Suprapubic skin (tissue), 4 donors: Measurements from ENCODE around the gene LIN37. TPM values are rescaled to one million over a fixed set of nuclear protein-coding genes. Genes with fewer than 3 reads are reported as not detected.
A peak's percentile ranks its signal among the peaks of the same experiment; 100 is the strongest.

Experiments
- DNase-seq, 2 donors: peaks; one replicate each; pipeline ENCODE4 v3.0.0-alpha.2; 2019; ENCODE audit warnings: low spot score in 2 of 2
- H3K27ac ChIP-seq: fragments of 200-600 bp; sonication (generic); one replicate; pipeline ENCODE4 v1.5.1; 2019
- H3K27me3 ChIP-seq: fragments of 200-600 bp; sonication (generic); one replicate; pipeline ENCODE4 v1.5.1; 2019
- H3K36me3 ChIP-seq: fragments of 200-600 bp; sonication (generic); one replicate; pipeline ENCODE4 v1.5.1; 2019
- H3K4me1 ChIP-seq: fragments of 200-600 bp; sonication (generic); one replicate; pipeline ENCODE4 v1.5.1; 2019
- H3K4me3 ChIP-seq: fragments of 200-600 bp; sonication (generic); one replicate; pipeline ENCODE4 v1.5.1; 2019; ENCODE audit warnings: mild to moderate bottlenecking
- H3K9me3 ChIP-seq: fragments of 200-600 bp; sonication (generic); one replicate; pipeline ENCODE4 v1.5.1; 2019
- EP300 ChIP-seq: sonication (generic); formaldehyde crosslinking; IDR thresholded peaks from one replicate; pipeline ENCODE4 v1.6.1; 2017; ENCODE audit warnings: antibody characterized with exemption
- POLR2A ChIP-seq, 2 donors: fragments of 450-650 bp; IDR thresholded peaks; one replicate each; pipeline ENCODE4 v1.6.1; 2017; ENCODE audit warnings: antibody characterized with exemption in 2 of 2, mild to moderate bottlenecking in 2 of 2, moderate library complexity in 2 of 2
- POLR2AphosphoS5 ChIP-seq, 3 donors: sonication (generic); formaldehyde crosslinking; IDR thresholded peaks; one replicate each; pipeline ENCODE4 v1.6.1; 2017; ENCODE audit warnings: antibody characterized with exemption in 3 of 3
- WGBS: methylation state at CpG from one replicate; pipeline ENCODE4 v1.1.5; 2018; 5-methylcytosine and 5-hydroxymethylcytosine counted together
- total RNA-seq, 4 donors: library from RNA; depleted of rRNA; stranded (reverse); fragments of >200 nt; gene quantifications; one replicate each; pipeline ENCODE4 v1.1.0, GENCODE V29; 2016
- TF ChIP-seq, protein P1 (sequence below), 2 donors: fragments of 200-600 bp in 1 of 2; fragments of 450-650 bp in 1 of 2; sonication (generic) in 1 of 2; IDR thresholded peaks; one replicate each; pipeline ENCODE4 v1.5.1; 2016 to 2019; ENCODE audit warnings: antibody characterized with exemption in 2 of 2, mild to moderate bottlenecking in 1 of 2, moderate library complexity in 1 of 2

Gene LIN37
- total RNA-seq, 4 donors from 2014 or later, result 11.0 to 21.5 (median 20.0) TPM

DNA sequence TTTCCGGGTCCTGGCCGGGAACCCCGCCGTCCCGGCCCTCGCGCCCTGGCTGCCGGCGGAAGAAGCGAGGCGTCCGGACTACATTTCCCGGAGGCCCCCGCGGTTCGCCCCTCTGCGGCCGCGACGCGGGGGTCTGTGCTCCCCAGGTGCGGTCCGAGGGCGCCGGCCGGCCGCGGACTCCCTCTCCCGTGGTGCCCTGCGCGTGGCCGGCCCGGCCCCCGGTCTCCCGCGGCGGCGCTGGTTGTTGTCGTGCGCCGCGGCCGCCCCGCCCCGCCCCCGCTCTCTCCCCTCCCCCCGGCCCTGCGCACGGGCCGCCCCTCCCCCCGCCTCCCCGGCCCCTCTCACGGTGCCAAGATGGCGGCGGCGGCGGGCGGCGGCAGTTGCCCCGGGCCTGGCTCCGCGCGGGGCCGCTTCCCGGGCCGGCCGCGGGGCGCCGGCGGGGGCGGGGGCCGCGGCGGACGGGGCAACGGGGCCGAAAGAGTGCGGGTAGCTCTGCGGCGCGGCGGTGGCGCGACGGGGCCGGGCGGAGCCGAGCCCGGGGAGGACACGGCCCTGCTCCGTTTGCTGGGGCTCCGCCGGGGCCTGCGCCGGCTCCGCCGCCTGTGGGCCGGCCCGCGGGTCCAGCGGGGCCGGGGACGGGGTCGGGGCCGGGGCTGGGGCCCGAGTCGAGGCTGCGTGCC is 30.6 kb upstream of the LIN37 start, which contains the start of gene KMT2B:
TSS of gene KMT2B (plus strand) at position 339 of the 680 bp plus-strand sequence. CDS start at position 355, 16 bp downstream.
- H3K9me3 ChIP-seq, result no peaks in the 10 kb centered on the region
- no peak for DNase-seq
- no peaks in the 10 kb centered on the region for H3K27me3 ChIP-seq
- peak within 1 kb of the TSS; percentile 91 for H3K27ac ChIP-seq
- peaks cover 34% of the 10 kb centered on the region for H3K4me1 ChIP-seq
- H3K36me3 ChIP-seq, result peaks cover 25% of the 10 kb centered on the region
- no CpG with 5 or more reads among the region's 109 CpGs for WGBS
- TF ChIP-seq, protein P1, sequence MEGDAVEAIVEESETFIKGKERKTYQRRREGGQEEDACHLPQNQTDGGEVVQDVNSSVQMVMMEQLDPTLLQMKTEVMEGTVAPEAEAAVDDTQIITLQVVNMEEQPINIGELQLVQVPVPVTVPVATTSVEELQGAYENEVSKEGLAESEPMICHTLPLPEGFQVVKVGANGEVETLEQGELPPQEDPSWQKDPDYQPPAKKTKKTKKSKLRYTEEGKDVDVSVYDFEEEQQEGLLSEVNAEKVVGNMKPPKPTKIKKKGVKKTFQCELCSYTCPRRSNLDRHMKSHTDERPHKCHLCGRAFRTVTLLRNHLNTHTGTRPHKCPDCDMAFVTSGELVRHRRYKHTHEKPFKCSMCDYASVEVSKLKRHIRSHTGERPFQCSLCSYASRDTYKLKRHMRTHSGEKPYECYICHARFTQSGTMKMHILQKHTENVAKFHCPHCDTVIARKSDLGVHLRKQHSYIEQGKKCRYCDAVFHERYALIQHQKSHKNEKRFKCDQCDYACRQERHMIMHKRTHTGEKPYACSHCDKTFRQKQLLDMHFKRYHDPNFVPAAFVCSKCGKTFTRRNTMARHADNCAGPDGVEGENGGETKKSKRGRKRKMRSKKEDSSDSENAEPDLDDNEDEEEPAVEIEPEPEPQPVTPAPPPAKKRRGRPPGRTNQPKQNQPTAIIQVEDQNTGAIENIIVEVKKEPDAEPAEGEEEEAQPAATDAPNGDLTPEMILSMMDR (IDR thresholded peaks at IDR 0.05), result no peak
- TF ChIP-seq EP300 (no peak), POLR2A (IDR thresholded peaks at IDR 0.05) (no peak), POLR2AphosphoS5 (IDR thresholded peaks at IDR 0.05) (no peak)
- peak within 1 kb of the TSS; percentile 89 for H3K4me3 ChIP-seq

DNA sequence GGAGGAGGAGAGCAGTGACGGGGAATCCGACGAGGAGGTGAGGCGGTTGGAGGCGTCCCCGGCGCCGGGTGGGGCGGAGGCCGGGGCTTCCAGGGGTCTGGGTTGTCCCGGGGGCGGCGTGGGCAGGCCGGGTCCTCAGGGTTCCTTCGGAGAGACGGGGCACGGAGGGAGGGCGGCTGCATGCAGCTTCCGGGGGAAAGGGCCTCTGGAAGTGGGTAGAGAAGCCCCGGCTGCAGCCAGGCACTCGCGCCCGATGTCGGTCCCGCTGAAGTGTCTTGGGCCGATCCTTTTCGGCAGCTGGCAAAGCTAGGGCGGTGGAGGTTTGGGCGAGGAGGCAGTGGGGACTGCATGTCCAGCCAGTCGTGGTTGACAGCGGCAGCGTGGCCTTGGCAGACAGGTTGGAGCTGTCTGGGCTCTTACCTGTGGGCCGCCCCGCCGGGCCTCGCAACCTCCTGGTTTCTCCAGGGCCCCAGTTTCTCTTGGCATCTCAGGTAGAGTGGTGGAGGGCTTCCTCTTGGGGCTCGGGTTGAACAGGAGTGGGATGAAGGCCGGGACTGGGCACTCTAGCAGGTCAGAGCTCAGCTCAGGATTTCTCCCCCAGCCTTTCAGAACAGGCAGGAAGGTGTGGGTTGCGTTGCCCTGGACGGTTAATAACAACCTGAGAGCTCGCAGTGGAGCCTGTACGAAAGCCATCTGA is 29.9 kb upstream of the LIN37 start:
- H3K36me3 ChIP-seq, result peaks cover 31% of the 10 kb centered on the region
- WGBS, result 8% methylated on average over 5 of the region's 42 CpGs
- TF ChIP-seq POLR2A (IDR thresholded peaks at IDR 0.05), result no peak
- TF ChIP-seq EP300, result no peak
- TF ChIP-seq, protein P1 (IDR thresholded peaks at IDR 0.05), result no peak
- TF ChIP-seq POLR2AphosphoS5 (IDR thresholded peaks at IDR 0.05), result no peak
- no peaks in the 10 kb centered on the region for H3K27me3 ChIP-seq
- DNase-seq, result peak in 1 of 2 donors; percentile 81
- H3K4me3 ChIP-seq, result peak overlapping the region; percentile 89
- H3K27ac ChIP-seq, result peak overlapping the region; percentile 91
- no peaks in the 10 kb centered on the region for H3K9me3 ChIP-seq
- peaks cover 34% of the 10 kb centered on the region for H3K4me1 ChIP-seq

DNA sequence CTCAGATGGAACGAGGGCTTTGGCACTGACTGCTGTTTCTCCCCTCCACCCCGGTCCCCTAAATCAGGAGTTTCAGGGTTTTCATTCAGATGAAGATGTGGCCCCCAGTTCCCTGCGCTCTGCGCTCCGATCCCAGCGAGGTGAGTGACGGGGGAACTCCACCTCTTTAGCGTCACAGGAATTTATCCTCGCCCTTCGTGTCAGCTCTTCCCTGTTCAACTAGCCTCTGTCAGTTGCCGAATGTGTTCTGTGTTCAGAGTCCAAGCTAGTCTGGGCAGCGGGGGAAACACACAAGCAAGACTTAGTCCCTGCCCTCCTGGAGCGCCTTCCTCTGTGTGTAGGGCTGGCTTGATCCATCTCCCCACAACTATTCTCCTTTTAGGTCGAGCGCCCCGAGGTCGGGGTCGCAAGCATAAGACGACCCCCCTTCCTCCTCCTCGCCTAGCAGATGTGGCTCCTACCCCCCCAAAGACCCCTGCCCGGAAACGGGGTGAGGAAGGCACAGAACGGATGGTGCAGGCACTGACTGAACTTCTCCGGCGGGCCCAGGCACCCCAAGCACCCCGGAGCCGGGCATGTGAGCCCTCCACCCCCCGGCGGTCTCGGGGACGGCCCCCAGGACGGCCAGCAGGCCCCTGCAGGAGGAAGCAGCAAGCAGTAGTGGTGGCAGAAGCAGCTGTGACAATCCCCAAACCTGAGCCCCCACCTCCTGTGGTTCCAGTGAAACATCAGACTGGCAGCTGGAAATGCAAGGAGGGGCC is 28.8 kb upstream of the LIN37 start:
- Histone ChIP-seq H3K4me1 (peaks cover 34% of the 10 kb centered on the region), H3K27me3 (no peaks in the 10 kb centered on the region), H3K27ac (no peak overlapping the region), H3K36me3 (peaks cover 42% of the 10 kb centered on the region), H3K9me3 (no peaks in the 10 kb centered on the region), H3K4me3 (no peak overlapping the region)
- WGBS, result 91% methylated on average over 26 of the region's 32 CpGs
- DNase-seq, result no peak
- TF ChIP-seq POLR2A (IDR thresholded peaks at IDR 0.05) (no peak), EP300 (no peak), POLR2AphosphoS5 (IDR thresholded peaks at IDR 0.05) (no peak)
- TF ChIP-seq, protein P1 (IDR thresholded peaks at IDR 0.05), result no peak

DNA sequence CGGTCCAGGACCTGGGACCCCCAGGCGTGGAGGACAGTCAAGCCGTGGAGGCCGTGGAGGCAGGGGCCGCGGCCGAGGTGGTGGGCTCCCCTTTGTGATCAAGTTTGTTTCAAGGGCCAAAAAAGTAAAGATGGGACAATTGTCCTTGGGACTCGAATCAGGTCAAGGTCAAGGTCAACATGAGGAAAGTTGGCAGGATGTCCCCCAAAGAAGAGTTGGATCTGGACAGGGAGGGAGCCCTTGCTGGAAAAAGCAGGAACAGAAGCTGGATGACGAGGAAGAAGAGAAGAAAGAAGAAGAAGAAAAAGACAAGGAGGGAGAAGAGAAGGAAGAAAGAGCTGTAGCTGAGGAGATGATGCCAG is 28.2 kb upstream of the LIN37 start:
- H3K4me1 ChIP-seq, result peaks cover 33% of the 10 kb centered on the region

More for the DNA sequence above, 28.2 kb upstream of the LIN37 start:
- Histone ChIP-seq H3K27ac (no peak overlapping the region), H3K4me3 (no peak overlapping the region), H3K9me3 (no peaks in the 10 kb centered on the region), H3K27me3 (no peaks in the 10 kb centered on the region), H3K36me3 (peaks cover 48% of the 10 kb centered on the region)
- 93% methylated on average over 9 of the region's 9 CpGs for WGBS
- TF ChIP-seq EP300 (no peak), POLR2AphosphoS5 (IDR thresholded peaks at IDR 0.05) (no peak), POLR2A (IDR thresholded peaks at IDR 0.05) (no peak)
- TF ChIP-seq, protein P1 (IDR thresholded peaks at IDR 0.05), result no peak
- DNase-seq, result no peak
